Stimulated activated CD4-positive, alpha-beta T cell treated with anti-CD3 and anti-CD28 coated beads, Interleukin-4, amount 100 ng/mL, for 1 hour (primary cell): ENCODE results near the gene KDELR3.
A peak's percentile ranks its signal among the peaks of the same experiment; 100 is the strongest.
"Not testable (repeated sequence)": the region's sequence is repeated elsewhere in the genome, so short reads cannot be mapped to it uniquely, and the experiment has no call there.

ENCODE experiments used
- DNase-seq: peaks from one replicate; pipeline ENCODE4 v3.0.0-alpha.2; 2020

The KDELR3 gene

GRCh38 chr22:38456841-38457699, 10.8 kb upstream of the KDELR3 start:
- no peak for DNase-seq

GRCh38 chr22:38460426-38460840, 7.5 kb upstream of the KDELR3 start:
- DNase-seq, result no peak

- no peak for DNase-seq
Observed at GRCh38 chr22:38461057-38461413, 6.9 kb upstream of the KDELR3 start.

GRCh38 chr22:38461414-38462081, 6.3 kb upstream of the KDELR3 start:
- peak; percentile 64 for DNase-seq

- DNase-seq, result no peak
Observed at GRCh38 chr22:38462960-38463784, 4.7 kb upstream of the KDELR3 start.

- no peak for DNase-seq
Observed at GRCh38 chr22:38464992-38465672, 2.8 kb upstream of the KDELR3 start.

GRCh38 chr22:38465673-38466490, 2.0 kb upstream of the KDELR3 start:
- no peak for DNase-seq

- no peak for DNase-seq
Observed at GRCh38 chr22:38467438-38467903, 425 bp upstream of the KDELR3 start.

- no peak for DNase-seq
Observed at GRCh38 chr22:38468443-38469305, 778 bp downstream of the KDELR3 start.

- DNase-seq, result no peak
Observed at GRCh38 chr22:38469306-38469781, 1.4 kb downstream of the KDELR3 start.

GRCh38 chr22:38470179-38470578, 2.3 kb downstream of the KDELR3 start:
- not testable (repeated sequence) for DNase-seq

- DNase-seq, result no peak
Observed at GRCh38 chr22:38471237-38471636, 3.3 kb downstream of the KDELR3 start.

- DNase-seq, result no peak
Observed at GRCh38 chr22:38474003-38474607, 6.2 kb downstream of the KDELR3 start.

GRCh38 chr22:38477585-38477984, 9.7 kb downstream of the KDELR3 start:
- DNase-seq, result no peak

GRCh38 chr22:38479096-38479837, 11.4 kb downstream of the KDELR3 start:
- DNase-seq, result no peak

- no peak for DNase-seq
Observed at GRCh38 chr22:38481162-38481870, 13.4 kb downstream of the KDELR3 start.

- DNase-seq, result no peak
Observed at GRCh38 chr22:38481871-38482332, 14.0 kb downstream of the KDELR3 start.

GRCh38 chr22:38482662-38483308, 14.9 kb downstream of the KDELR3 start:
- DNase-seq, result no peak
